ENCODE data around the gene TRPM3.
"Not testable (repeated sequence)": the region's sequence is repeated elsewhere in the genome, so short reads cannot be mapped to it uniquely, and the experiment has no call there.

Gene TRPM3

GRCh38 chr9:70987986-70988385 is 133.4 kb downstream of the TRPM3 start:
- no peaks in the 10 kb centered on the region for H3K36me3 ChIP-seq (ENCODE audit: control insufficient read depth in 5 of 5, insufficient read depth in 5 of 5, low read length in 5 of 5)
- no peak overlapping the region for H3K4me3 ChIP-seq (ENCODE audit: low read depth in 1 of 5, low read length in 5 of 5)
- peak overlapping the region; percentile 51 for H3K27ac ChIP-seq (ENCODE audit: low read depth, low read length)
- no peaks in the 10 kb centered on the region for H3K27me3 ChIP-seq (ENCODE audit: control insufficient read depth in 5 of 5, insufficient read depth in 4 of 5, low read length in 5 of 5)
- H3K9me3 ChIP-seq (ENCODE audit: control insufficient read depth in 5 of 5, low read length in 5 of 5), result peaks cover 0 to 6% (median 4%) of the 10 kb centered on the region in 5 donors
- peak overlapping the region in 1 of 5 donors; percentile 24 for H3K9ac ChIP-seq (ENCODE audit: low read length in 5 of 5)
- peaks cover 0 to 8% (median 0%) of the 10 kb centered on the region in 5 donors for H3K4me1 ChIP-seq (ENCODE audit: control insufficient read depth in 5 of 5, insufficient read depth in 5 of 5, low read length in 5 of 5)

- Histone ChIP-seq H3K4me1 (ENCODE audit: control insufficient read depth in 5 of 5, insufficient read depth in 5 of 5, low read length in 5 of 5) (peaks cover 0 to 8% (median 0%) of the 10 kb centered on the region in 5 donors), H3K9me3 (ENCODE audit: control insufficient read depth in 5 of 5, low read length in 5 of 5) (peaks cover 0 to 6% (median 4%) of the 10 kb centered on the region in 5 donors), H3K27ac (ENCODE audit: low read depth, low read length) (no peak overlapping the region), H3K27me3 (ENCODE audit: control insufficient read depth in 5 of 5, insufficient read depth in 4 of 5, low read length in 5 of 5) (no peaks in the 10 kb centered on the region), H3K4me3 (ENCODE audit: low read depth in 1 of 5, low read length in 5 of 5) (no peak overlapping the region), H3K36me3 (ENCODE audit: control insufficient read depth in 5 of 5, insufficient read depth in 5 of 5, low read length in 5 of 5) (no peaks in the 10 kb centered on the region), H3K9ac (ENCODE audit: low read length in 5 of 5) (no peak overlapping the region)
These were observed 134.4 kb downstream of the TRPM3 start for GRCh38 chr9:70986984-70987383.

- no peak overlapping the region for H3K9ac ChIP-seq (ENCODE audit: low read length in 5 of 5)
- no peaks in the 10 kb centered on the region for H3K36me3 ChIP-seq (ENCODE audit: control insufficient read depth in 5 of 5, insufficient read depth in 5 of 5, low read length in 5 of 5)
- no peak overlapping the region for H3K4me3 ChIP-seq (ENCODE audit: low read depth in 1 of 5, low read length in 5 of 5)
- no peaks in the 10 kb centered on the region for H3K27me3 ChIP-seq (ENCODE audit: control insufficient read depth in 5 of 5, insufficient read depth in 4 of 5, low read length in 5 of 5)
- peaks cover 0 to 8% (median 0%) of the 10 kb centered on the region in 5 donors for H3K4me1 ChIP-seq (ENCODE audit: control insufficient read depth in 5 of 5, insufficient read depth in 5 of 5, low read length in 5 of 5)
- H3K9me3 ChIP-seq (ENCODE audit: control insufficient read depth in 5 of 5, low read length in 5 of 5), result peaks cover 0 to 6% (median 4%) of the 10 kb centered on the region in 5 donors
- no peak overlapping the region for H3K27ac ChIP-seq (ENCODE audit: low read depth, low read length)
These were observed 137.6 kb downstream of the TRPM3 start for GRCh38 chr9:70983723-70984295.

GRCh38 chr9:70981312-70981711 is 140.1 kb downstream of the TRPM3 start:
- Histone ChIP-seq H3K4me1 (ENCODE audit: control insufficient read depth in 5 of 5, insufficient read depth in 5 of 5, low read length in 5 of 5) (no peaks in the 10 kb centered on the region), H3K36me3 (ENCODE audit: control insufficient read depth in 5 of 5, insufficient read depth in 5 of 5, low read length in 5 of 5) (no peaks in the 10 kb centered on the region), H3K27ac (ENCODE audit: low read depth, low read length) (no peak overlapping the region), H3K4me3 (ENCODE audit: low read depth in 1 of 5, low read length in 5 of 5) (no peak overlapping the region), H3K27me3 (ENCODE audit: control insufficient read depth in 5 of 5, insufficient read depth in 4 of 5, low read length in 5 of 5) (no peaks in the 10 kb centered on the region), H3K9me3 (ENCODE audit: control insufficient read depth in 5 of 5, low read length in 5 of 5) (peaks cover 0 to 6% (median 4%) of the 10 kb centered on the region in 5 donors), H3K9ac (ENCODE audit: low read length in 5 of 5) (no peak overlapping the region)

- H3K4me3 ChIP-seq (ENCODE audit: low read depth in 1 of 5, low read length in 5 of 5), result no peak overlapping the region
- H3K27ac ChIP-seq (ENCODE audit: low read depth, low read length), result no peak overlapping the region
- H3K4me1 ChIP-seq (ENCODE audit: control insufficient read depth in 5 of 5, insufficient read depth in 5 of 5, low read length in 5 of 5), result no peaks in the 10 kb centered on the region
- peaks cover 0 to 6% (median 1%) of the 10 kb centered on the region in 5 donors for H3K9me3 ChIP-seq (ENCODE audit: control insufficient read depth in 5 of 5, low read length in 5 of 5)
- H3K9ac ChIP-seq (ENCODE audit: low read length in 5 of 5), result no peak overlapping the region
- H3K27me3 ChIP-seq (ENCODE audit: control insufficient read depth in 5 of 5, insufficient read depth in 4 of 5, low read length in 5 of 5), result peaks cover 0 to 2% (median 0%) of the 10 kb centered on the region in 5 donors
- no peaks in the 10 kb centered on the region for H3K36me3 ChIP-seq (ENCODE audit: control insufficient read depth in 5 of 5, insufficient read depth in 5 of 5, low read length in 5 of 5)
These were observed 141.5 kb downstream of the TRPM3 start for GRCh38 chr9:70979966-70980365.

- Histone ChIP-seq H3K9me3 (ENCODE audit: control insufficient read depth in 5 of 5, low read length in 5 of 5) (no peaks in the 10 kb centered on the region), H3K4me1 (ENCODE audit: control insufficient read depth in 5 of 5, insufficient read depth in 5 of 5, low read length in 5 of 5) (no peaks in the 10 kb centered on the region), H3K4me3 (ENCODE audit: low read depth in 1 of 5, low read length in 5 of 5) (no peak overlapping the region), H3K9ac (ENCODE audit: low read length in 5 of 5) (no peak overlapping the region), H3K36me3 (ENCODE audit: control insufficient read depth in 5 of 5, insufficient read depth in 5 of 5, low read length in 5 of 5) (no peaks in the 10 kb centered on the region), H3K27ac (ENCODE audit: low read depth, low read length) (no peak overlapping the region), H3K27me3 (ENCODE audit: control insufficient read depth in 5 of 5, insufficient read depth in 4 of 5, low read length in 5 of 5) (peaks cover 0 to 2% (median 0%) of the 10 kb centered on the region in 5 donors)
These were observed 143.3 kb downstream of the TRPM3 start for GRCh38 chr9:70978085-70978484.

- no peak overlapping the region for H3K27ac ChIP-seq (ENCODE audit: low read depth, low read length)
- no peaks in the 10 kb centered on the region for H3K36me3 ChIP-seq (ENCODE audit: control insufficient read depth in 5 of 5, insufficient read depth in 5 of 5, low read length in 5 of 5)
- no peak overlapping the region for H3K9ac ChIP-seq (ENCODE audit: low read length in 5 of 5)
- H3K4me3 ChIP-seq (ENCODE audit: low read depth in 1 of 5, low read length in 5 of 5), result no peak overlapping the region
- H3K27me3 ChIP-seq (ENCODE audit: control insufficient read depth in 5 of 5, insufficient read depth in 4 of 5, low read length in 5 of 5), result peaks cover 0 to 2% (median 0%) of the 10 kb centered on the region in 5 donors
- no peaks in the 10 kb centered on the region for H3K9me3 ChIP-seq (ENCODE audit: control insufficient read depth in 5 of 5, low read length in 5 of 5)
- H3K4me1 ChIP-seq (ENCODE audit: control insufficient read depth in 5 of 5, insufficient read depth in 5 of 5, low read length in 5 of 5), result no peaks in the 10 kb centered on the region
These were observed 145.6 kb downstream of the TRPM3 start for GRCh38 chr9:70975821-70976220.

- Histone ChIP-seq H3K4me3 (ENCODE audit: low read depth in 1 of 5, low read length in 5 of 5) (no peak overlapping the region), H3K9me3 (ENCODE audit: control insufficient read depth in 5 of 5, low read length in 5 of 5) (no peaks in the 10 kb centered on the region), H3K27me3 (ENCODE audit: control insufficient read depth in 5 of 5, insufficient read depth in 4 of 5, low read length in 5 of 5) (peaks cover 0 to 2% (median 0%) of the 10 kb centered on the region in 5 donors), H3K36me3 (ENCODE audit: control insufficient read depth in 5 of 5, insufficient read depth in 5 of 5, low read length in 5 of 5) (no peaks in the 10 kb centered on the region), H3K27ac (ENCODE audit: low read depth, low read length) (no peak overlapping the region), H3K9ac (ENCODE audit: low read length in 5 of 5) (no peak overlapping the region), H3K4me1 (ENCODE audit: control insufficient read depth in 5 of 5, insufficient read depth in 5 of 5, low read length in 5 of 5) (no peaks in the 10 kb centered on the region)
These were observed 149.7 kb downstream of the TRPM3 start for GRCh38 chr9:70971723-70972122.

GRCh38 chr9:70966380-70966779 is 155.0 kb downstream of the TRPM3 start:
- H3K36me3 ChIP-seq (ENCODE audit: control insufficient read depth in 5 of 5, insufficient read depth in 5 of 5, low read length in 5 of 5); H3K27ac ChIP-seq (ENCODE audit: low read depth, low read length); H3K9ac ChIP-seq (ENCODE audit: low read length in 5 of 5); H3K4me1 ChIP-seq (ENCODE audit: control insufficient read depth in 5 of 5, insufficient read depth in 5 of 5, low read length in 5 of 5); H3K9me3 ChIP-seq (ENCODE audit: control insufficient read depth in 5 of 5, low read length in 5 of 5); H3K27me3 ChIP-seq (ENCODE audit: control insufficient read depth in 5 of 5, insufficient read depth in 4 of 5, low read length in 5 of 5); H3K4me3 ChIP-seq (ENCODE audit: low read depth in 1 of 5, low read length in 5 of 5): not testable (repeated sequence)

GRCh38 chr9:70964861-70965260 is 156.6 kb downstream of the TRPM3 start:
- Histone ChIP-seq H3K9me3 (ENCODE audit: control insufficient read depth in 5 of 5, low read length in 5 of 5) (no peaks in the 10 kb centered on the region), H3K27ac (ENCODE audit: low read depth, low read length) (no peak overlapping the region), H3K4me1 (ENCODE audit: control insufficient read depth in 5 of 5, insufficient read depth in 5 of 5, low read length in 5 of 5) (no peaks in the 10 kb centered on the region), H3K9ac (ENCODE audit: low read length in 5 of 5) (no peak overlapping the region), H3K27me3 (ENCODE audit: control insufficient read depth in 5 of 5, insufficient read depth in 4 of 5, low read length in 5 of 5) (no peaks in the 10 kb centered on the region), H3K36me3 (ENCODE audit: control insufficient read depth in 5 of 5, insufficient read depth in 5 of 5, low read length in 5 of 5) (no peaks in the 10 kb centered on the region), H3K4me3 (ENCODE audit: low read depth in 1 of 5, low read length in 5 of 5) (no peak overlapping the region)

All from subcutaneous abdominal adipose tissue (tissue), 5 donors.